Large intestine (tissue), 1 donor: Measurements from ENCODE around the gene CSE1L. TPM values are rescaled to one million over a fixed set of nuclear protein-coding genes. Genes with fewer than 3 reads are reported as not detected.

ENCODE experiments used
- polyA plus RNA-seq: library from polyadenylated mRNA; unstranded; fragments of 120-200 nt; gene quantifications from one replicate; pipeline ENCODE4 v1.2.1, GENCODE V29; 2013

Gene CSE1L
- polyA plus RNA-seq, 1 donor: 52.2 TPM

Other genes starting within 250 kb of the CSE1L start
- gene PREX1, start 218.3 kb upstream of the CSE1L start, polyA plus RNA-seq: 9.9 TPM
- gene ARFGEF2, start 124.6 kb upstream of the CSE1L start, polyA plus RNA-seq: 43.7 TPM
- 110 TPM for gene STAU1, start 142.0 kb downstream of the CSE1L start, polyA plus RNA-seq
- 51.2 TPM for gene DDX27, start 173.1 kb downstream of the CSE1L start, polyA plus RNA-seq
- gene ZNFX1, start 231.7 kb downstream of the CSE1L start, polyA plus RNA-seq: 16.4 TPM